ENCODE measurements around the gene ZC3H12D.
"Not testable (repeated sequence)": the region's sequence is repeated elsewhere in the genome, so short reads cannot be mapped to it uniquely, and the experiment has no call there.

The ZC3H12D gene

GRCh38 chr6:149483849-149484655 lies 762 bp downstream of the ZC3H12D start:
- DNase-seq (ENCODE audit: low read depth, low spot score) = no peak

DNA sequence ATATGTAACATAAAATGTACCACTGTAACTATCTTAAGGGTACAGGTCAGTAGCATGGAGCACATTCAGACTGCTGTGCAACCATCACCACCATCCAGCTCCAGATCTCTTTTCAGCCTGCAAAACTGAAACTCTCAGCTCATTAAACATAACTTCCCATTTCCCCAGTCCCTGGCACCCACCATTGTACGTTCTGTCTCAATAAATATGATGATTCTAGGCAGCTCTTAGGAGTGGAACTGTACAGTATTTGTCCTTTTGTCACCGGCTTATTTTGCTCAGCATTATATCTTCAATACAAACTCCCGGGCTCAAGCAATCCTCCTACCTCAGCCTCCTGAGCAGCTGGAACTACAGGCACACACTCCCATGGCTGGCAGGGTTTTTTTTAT lies 1.5 kb downstream of the ZC3H12D start:
- no peak for DNase-seq (ENCODE audit: low read depth, low spot score)

DNA sequence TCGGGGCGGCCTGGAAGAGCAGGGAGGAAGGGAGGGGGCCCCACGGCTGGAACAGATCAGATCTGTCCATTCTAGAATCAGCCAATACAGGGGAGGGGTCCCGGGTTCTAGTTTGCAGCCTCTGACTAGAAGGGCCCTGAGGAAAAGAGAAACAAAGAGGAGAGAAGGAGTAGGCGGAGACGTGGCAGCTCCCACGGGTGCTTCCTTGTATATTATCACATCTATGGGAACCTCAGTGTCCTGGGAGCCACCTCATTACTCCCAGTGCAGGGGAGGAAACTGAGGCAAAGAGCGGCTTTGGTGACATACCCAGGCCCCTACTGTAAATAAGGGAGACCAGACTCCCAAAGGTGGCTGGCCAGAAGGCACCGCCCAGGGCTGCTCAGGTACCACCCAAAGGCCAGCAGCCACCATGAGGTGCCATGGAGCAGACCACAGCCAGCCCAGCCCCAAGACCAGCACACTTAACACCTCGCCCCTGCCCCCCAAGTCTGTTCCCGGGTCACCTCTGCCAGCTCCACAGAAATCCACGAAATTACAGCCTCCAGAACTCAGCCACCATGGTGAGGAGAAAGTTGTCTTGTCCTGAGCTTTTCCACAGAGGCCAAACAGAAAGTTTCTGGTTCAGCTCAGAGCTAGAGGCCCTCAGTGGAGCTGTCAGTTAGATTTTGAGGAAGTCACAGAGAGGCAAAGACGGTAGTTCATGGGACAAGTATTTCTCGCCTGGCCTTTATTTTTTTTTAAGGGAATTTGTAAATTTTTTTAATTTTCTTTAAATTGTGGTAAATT lies 2.1 kb downstream of the ZC3H12D start:
- DNase-seq (ENCODE audit: low read depth, low spot score) = no peak

DNA sequence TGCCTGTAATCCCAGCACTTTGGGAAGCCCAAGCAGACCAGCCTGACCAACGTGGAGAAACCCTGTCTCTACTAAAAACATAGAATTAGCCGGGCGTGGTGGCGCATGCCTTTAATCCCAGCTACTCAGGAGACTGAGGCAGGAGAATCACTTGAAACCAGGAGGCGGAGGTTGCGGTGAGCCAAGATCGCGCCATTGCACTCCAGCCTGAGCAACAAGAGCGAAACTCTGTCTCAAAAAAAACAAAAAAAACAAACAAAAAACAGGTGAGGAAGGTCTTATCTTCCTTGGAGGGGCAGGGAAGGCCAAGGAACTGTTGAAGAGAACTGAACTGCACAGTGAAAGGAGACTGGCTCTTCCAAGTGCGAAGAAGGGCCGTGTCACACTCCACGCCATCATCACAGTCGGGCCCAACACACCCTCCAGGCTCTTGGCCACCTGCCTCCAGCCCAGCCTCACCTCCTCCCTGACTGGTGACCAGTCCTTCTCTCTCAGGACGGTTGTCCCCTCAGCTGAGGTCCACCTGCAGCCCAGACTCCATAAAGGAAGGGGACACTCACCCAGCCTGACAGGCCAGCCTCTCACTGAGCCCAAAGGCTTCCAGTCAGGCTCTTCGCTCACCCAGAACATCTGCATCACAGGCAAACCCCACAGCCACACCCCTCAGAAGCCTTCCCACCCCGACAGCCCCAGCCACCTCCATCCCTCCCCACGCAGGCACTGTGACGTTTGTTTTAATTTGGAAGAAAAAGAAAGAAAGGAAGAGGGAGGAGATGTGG lies 4.1 kb downstream of the ZC3H12D start:
- DNase-seq (ENCODE audit: low read depth, low spot score) = no peak

- no peak for DNase-seq (ENCODE audit: low read depth, low spot score)
Measured at GRCh38 chr6:149478631-149479314, 6.0 kb downstream of the ZC3H12D start.

GRCh38 chr6:149477544-149477943 lies 7.3 kb downstream of the ZC3H12D start:
- no peak for DNase-seq (ENCODE audit: low read depth, low spot score)

- no peak for DNase-seq (ENCODE audit: low read depth, low spot score)
Measured at GRCh38 chr6:149476789-149477455, 7.9 kb downstream of the ZC3H12D start.

- DNase-seq (ENCODE audit: low read depth, low spot score) = no peak
Measured at GRCh38 chr6:149474108-149474935, 10.5 kb downstream of the ZC3H12D start.

DNA sequence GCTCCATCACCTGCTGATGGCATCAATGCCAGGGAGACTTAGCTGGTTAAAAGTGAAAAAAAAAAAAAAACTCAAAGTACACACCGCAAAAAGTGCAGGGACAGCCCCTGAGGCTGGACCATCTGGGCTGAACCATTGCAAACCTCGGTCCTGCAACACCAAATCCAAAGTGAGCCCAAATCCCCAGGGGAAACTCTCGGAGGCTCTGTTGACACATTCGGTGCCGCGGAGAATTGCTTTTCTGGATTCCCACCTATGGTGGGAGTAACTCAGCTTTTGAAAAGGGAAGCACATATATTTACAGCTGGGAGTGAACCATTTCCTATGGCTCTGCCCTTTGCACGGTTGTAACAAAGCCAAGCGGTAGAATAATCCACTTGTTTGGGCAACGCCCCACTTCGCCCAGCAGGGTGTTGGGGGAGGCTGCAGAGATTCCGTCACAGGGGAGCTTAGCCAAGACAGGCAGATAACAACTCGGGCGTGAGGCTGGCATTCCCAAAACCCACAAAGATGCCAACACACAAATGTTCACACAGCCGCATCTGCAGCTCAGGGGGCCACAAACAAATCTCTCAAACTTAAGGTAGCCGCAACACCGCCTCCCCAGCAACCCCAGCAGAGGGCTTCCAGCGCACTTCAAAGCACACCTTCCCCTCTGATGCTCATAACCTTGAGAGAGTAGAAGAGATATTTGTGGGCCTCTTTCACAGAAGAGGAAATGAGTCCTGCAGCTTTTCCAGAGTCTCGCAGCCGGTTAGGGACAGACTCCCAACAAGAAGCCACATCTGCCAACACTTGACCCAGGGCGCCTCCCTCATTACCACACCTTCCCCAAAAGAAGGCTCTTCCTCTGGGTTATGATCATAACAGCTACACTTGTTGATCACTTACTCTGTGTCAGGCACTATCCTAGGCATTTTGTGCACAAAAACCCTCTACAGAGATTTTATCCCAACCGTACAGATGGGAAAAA lies 11.4 kb downstream of the ZC3H12D start:
- DNase-seq (ENCODE audit: low read depth, low spot score) = no peak

DNA sequence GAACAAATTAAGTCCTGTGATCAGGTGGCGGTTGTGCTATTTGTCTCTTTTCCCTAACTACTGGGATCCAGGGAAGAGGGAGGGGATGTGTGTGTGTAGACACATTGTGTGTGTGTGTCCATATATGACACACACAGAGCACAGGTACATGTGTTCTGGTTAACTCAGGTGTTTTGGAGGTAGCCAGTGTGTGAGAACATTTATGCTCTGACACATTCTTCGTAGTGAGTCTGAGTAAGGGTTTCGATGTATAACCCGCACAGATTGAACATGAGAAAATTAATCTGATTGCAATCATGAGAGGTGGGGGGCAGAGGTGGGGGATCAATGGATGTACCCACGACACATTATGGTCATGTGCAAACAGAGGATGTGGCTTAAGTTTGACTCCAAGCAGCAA lies 12.6 kb downstream of the ZC3H12D start:
- no peak for DNase-seq (ENCODE audit: low read depth, low spot score)

GRCh38 chr6:149471801-149472200 lies 13.0 kb downstream of the ZC3H12D start:
- no peak for DNase-seq (ENCODE audit: low read depth, low spot score)

DNA sequence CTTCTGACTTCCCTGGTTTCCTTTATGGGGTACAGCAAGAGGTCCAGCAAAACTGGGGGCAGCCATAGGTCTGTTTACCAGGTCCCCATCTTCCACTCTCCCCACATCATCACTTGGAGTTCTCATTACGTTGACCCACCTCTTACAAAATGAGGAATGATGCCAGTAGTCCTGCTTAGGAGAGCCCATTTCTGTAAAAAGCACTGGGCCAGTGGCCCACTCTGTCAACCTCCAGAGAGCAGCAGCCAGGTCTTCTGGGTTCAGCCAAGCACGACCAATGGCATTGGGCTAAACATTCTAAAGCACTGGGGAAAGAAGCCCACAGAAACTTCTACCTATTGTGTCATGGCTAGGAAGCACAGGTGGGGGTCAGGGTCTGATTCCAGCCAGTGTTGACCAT lies 13.9 kb downstream of the ZC3H12D start:
- no peak for DNase-seq (ENCODE audit: low read depth, low spot score)

DNA sequence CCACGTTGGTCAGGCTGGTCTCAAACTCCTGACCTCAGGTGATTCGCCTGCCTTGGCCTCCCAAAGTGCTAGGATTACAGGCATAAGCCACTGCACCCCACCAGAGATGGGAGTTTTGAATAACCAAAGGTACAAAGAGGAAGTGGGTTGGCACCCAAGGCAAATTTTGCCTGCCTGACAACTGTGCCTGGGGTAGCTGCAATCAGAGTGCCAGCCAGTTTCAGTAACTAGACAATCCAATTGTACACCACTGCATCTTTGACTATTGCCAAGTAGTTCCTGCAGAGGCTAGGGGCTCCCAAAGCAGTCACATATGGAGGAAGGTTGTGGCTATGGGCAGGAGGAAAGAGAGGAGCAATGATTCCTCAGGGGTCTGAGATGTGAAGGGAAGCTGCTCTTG lies 16.6 kb downstream of the ZC3H12D start:
- no peak for DNase-seq (ENCODE audit: low read depth, low spot score)

- DNase-seq (ENCODE audit: low read depth, low spot score) = no peak
Measured at GRCh38 chr6:149467265-149467664, 17.5 kb downstream of the ZC3H12D start.

GRCh38 chr6:149464411-149464810 lies 20.4 kb downstream of the ZC3H12D start:
- DNase-seq (ENCODE audit: low read depth, low spot score) = no peak

GRCh38 chr6:149463781-149464180 lies 21.0 kb downstream of the ZC3H12D start:
- no peak for DNase-seq (ENCODE audit: low read depth, low spot score)

- DNase-seq (ENCODE audit: low read depth, low spot score) = not testable (repeated sequence)
Measured at GRCh38 chr6:149462712-149463111, 22.1 kb downstream of the ZC3H12D start.

GRCh38 chr6:149461670-149462069 lies 23.1 kb downstream of the ZC3H12D start:
- DNase-seq (ENCODE audit: low read depth, low spot score) = no peak

- not testable (repeated sequence) for DNase-seq (ENCODE audit: low read depth, low spot score)
Measured at GRCh38 chr6:149460249-149460648, 24.6 kb downstream of the ZC3H12D start.

Data from activated naive CD8-positive, alpha-beta T cell treated with anti-CD3 and anti-CD28 coated beads, Interleukin-2, amount 50 U/mL, for 16 hours (primary cell).